Measurements from ENCODE around the gene HTRA2.

Gene HTRA2

DNA sequence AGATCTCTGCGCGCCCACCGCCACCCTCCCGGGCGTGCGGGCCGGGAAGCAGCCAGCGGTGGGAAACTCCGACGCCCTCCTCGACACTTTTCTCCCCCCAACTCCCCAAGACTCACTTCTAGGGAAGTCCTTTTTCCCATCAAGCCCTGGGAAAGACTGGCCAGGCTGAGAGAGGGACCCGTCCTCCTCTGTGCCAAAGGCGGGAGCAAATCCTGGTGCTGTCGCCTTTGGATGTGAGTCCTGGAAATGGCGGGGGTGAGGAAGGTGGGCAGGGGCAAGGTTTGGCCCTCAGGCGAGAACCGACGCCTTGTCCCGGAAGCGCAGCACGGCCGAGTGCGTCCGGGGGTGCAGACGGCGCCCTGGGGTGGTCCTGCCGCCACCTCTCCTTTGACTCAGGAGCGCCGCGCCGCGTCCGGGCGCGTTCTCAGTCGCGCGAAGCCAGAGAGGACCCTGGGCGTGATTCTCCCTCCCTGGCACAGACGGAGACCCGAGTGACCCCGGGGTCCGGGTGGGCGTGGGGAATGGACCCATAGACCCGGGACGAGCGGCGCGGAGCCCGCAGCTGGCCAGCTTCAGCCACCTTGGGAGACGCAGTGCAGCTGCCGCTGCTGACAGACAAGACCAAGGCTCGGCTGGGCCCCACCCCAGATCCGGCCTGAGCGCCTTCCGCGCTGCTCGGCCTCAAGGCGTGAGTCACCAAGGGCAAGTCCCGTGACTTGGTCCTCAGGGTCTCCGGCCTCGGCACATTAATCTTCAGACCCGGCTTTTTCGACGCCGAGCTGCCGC, 26.8 kb upstream of the HTRA2 start:
- TF ChIP-seq ZNF70 (CRISPR knock-in tag; IDR thresholded peaks at IDR 0.05) (no peak), OSR1 (CRISPR knock-in tag; IDR thresholded peaks at IDR 0.05) (no peak), ISL1 (CRISPR knock-in tag; IDR thresholded peaks at IDR 0.05) (no peak), ARNTL (CRISPR knock-in tag; IDR thresholded peaks at IDR 0.05; ENCODE audit: borderline replicate concordance, low read depth) (no peak), ZFP30 (CRISPR knock-in tag; IDR thresholded peaks at IDR 0.05) (no peak), ZFP3 (CRISPR knock-in tag; IDR thresholded peaks at IDR 0.05) (no peak), ESRRG (CRISPR knock-in tag; IDR thresholded peaks at IDR 0.05) (no peak)
- TF ChIP-seq, protein P1, sequence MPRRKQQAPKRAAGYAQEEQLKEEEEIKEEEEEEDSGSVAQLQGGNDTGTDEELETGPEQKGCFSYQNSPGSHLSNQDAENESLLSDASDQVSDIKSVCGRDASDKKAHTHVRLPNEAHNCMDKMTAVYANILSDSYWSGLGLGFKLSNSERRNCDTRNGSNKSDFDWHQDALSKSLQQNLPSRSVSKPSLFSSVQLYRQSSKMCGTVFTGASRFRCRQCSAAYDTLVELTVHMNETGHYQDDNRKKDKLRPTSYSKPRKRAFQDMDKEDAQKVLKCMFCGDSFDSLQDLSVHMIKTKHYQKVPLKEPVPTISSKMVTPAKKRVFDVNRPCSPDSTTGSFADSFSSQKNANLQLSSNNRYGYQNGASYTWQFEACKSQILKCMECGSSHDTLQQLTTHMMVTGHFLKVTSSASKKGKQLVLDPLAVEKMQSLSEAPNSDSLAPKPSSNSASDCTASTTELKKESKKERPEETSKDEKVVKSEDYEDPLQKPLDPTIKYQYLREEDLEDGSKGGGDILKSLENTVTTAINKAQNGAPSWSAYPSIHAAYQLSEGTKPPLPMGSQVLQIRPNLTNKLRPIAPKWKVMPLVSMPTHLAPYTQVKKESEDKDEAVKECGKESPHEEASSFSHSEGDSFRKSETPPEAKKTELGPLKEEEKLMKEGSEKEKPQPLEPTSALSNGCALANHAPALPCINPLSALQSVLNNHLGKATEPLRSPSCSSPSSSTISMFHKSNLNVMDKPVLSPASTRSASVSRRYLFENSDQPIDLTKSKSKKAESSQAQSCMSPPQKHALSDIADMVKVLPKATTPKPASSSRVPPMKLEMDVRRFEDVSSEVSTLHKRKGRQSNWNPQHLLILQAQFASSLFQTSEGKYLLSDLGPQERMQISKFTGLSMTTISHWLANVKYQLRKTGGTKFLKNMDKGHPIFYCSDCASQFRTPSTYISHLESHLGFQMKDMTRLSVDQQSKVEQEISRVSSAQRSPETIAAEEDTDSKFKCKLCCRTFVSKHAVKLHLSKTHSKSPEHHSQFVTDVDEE (CRISPR knock-in tag; IDR thresholded peaks at IDR 0.05) = no peak
- TF ChIP-seq, protein P2, sequence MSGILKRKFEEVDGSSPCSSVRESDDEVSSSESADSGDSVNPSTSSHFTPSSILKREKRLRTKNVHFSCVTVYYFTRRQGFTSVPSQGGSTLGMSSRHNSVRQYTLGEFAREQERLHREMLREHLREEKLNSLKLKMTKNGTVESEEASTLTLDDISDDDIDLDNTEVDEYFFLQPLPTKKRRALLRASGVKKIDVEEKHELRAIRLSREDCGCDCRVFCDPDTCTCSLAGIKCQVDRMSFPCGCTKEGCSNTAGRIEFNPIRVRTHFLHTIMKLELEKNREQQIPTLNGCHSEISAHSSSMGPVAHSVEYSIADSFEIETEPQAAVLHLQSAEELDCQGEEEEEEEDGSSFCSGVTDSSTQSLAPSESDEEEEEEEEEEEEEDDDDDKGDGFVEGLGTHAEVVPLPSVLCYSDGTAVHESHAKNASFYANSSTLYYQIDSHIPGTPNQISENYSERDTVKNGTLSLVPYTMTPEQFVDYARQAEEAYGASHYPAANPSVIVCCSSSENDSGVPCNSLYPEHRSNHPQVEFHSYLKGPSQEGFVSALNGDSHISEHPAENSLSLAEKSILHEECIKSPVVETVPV (CRISPR knock-in tag; IDR thresholded peaks at IDR 0.05) = no peak
- no peak for ATAC-seq

DNA sequence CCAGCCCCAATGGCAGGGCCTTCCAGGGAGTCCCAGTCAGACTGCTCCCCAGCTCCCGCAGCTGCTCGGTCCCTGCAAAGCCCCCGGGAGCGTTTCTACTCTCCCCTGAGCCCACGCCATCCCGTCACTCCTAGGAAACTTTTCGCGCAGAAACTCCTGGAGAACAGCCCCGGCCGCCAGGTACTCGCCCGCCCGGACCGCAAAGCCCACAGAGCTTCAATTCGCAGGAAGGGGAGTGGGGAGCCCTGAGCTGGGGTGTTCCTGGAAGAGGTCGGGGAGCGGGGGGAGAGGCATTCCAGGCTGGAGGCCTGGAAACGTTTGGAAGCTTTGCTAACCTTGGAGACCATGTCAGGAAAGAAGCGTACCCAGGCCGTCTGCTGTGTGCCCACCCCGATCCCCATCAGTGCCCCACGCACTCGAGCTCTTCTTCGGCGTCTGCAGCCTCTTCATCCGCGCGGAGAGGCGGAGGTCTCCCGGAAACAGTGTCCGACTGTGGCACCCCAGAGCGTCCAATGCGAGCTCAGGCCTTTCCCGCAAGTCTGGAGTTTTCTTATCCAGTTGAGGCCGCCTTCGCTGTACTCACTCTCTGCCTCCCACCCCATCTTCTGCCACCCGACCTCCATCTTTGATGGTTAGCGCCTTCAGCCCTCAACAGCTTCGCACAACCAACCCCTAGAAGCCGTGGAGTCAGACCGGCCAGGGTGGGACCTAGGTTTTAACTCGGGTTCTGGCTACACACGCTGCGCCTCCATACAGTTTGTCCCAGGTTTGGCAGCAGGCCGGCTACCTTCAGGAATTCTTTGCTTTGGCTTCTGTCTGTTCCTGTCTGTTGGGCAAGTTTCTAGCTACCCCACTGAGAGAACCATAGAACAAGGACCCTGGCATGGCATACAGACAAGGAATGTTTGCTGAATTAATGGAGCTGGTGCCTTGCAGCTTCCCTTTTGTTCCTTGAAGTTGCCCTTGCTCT, 25.9 kb upstream of the HTRA2 start:
- no peak for ATAC-seq

More for the DNA sequence above, 25.9 kb upstream of the HTRA2 start:
- TF ChIP-seq OSR1 (CRISPR knock-in tag; IDR thresholded peaks at IDR 0.05) (no peak), ZNF565 (CRISPR knock-in tag; conservative IDR thresholded peaks at IDR 0.05; ENCODE audit: low read depth) (no peak), TOX (CRISPR knock-in tag; IDR thresholded peaks at IDR 0.05; ENCODE audit: borderline replicate concordance) (no peak), ZFP3 (CRISPR knock-in tag; IDR thresholded peaks at IDR 0.05) (no peak), BACH2 (CRISPR knock-in tag; IDR thresholded peaks at IDR 0.05; ENCODE audit: borderline replicate concordance) (no peak), SNAI2 (CRISPR knock-in tag; IDR thresholded peaks at IDR 0.05) (no peak), ARNTL (CRISPR knock-in tag; IDR thresholded peaks at IDR 0.05; ENCODE audit: borderline replicate concordance, low read depth) (no peak), TCF4 (CRISPR knock-in tag; IDR thresholded peaks at IDR 0.05; ENCODE audit: borderline replicate concordance) (no peak), ZNF70 (CRISPR knock-in tag; IDR thresholded peaks at IDR 0.05) (no peak), ZNF8 (CRISPR knock-in tag; IDR thresholded peaks at IDR 0.05) (no peak)
- TF ChIP-seq, protein P2 (CRISPR knock-in tag; IDR thresholded peaks at IDR 0.05) = no peak
- TF ChIP-seq, protein P3, sequence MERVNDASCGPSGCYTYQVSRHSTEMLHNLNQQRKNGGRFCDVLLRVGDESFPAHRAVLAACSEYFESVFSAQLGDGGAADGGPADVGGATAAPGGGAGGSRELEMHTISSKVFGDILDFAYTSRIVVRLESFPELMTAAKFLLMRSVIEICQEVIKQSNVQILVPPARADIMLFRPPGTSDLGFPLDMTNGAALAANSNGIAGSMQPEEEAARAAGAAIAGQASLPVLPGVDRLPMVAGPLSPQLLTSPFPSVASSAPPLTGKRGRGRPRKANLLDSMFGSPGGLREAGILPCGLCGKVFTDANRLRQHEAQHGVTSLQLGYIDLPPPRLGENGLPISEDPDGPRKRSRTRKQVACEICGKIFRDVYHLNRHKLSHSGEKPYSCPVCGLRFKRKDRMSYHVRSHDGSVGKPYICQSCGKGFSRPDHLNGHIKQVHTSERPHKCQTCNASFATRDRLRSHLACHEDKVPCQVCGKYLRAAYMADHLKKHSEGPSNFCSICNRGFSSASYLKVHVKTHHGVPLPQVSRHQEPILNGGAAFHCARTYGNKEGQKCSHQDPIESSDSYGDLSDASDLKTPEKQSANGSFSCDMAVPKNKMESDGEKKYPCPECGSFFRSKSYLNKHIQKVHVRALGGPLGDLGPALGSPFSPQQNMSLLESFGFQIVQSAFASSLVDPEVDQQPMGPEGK (CRISPR knock-in tag; IDR thresholded peaks at IDR 0.05; ENCODE audit: borderline replicate concordance) = no peak
- TF ChIP-seq, protein P1 (CRISPR knock-in tag; IDR thresholded peaks at IDR 0.05) = no peak

Data from SK-N-SH treated with all-trans-retinoic acid at 6 μM for 48 hours (cell line).